Smooth muscle cell (in vitro differentiated cells): ENCODE data around the gene CLECL1. TPM values are rescaled to one million over a fixed set of nuclear protein-coding genes. Genes with fewer than 3 reads are reported as not detected.

Source experiments
- DNase-seq: peaks from one replicate; lab custom pipeline; 2025; ENCODE audit not compliant: unreplicated experiment; lab: John Stamatoyannopoulos, UW
- H2AFZ ChIP-seq: fragments of 200-600 bp; sonication (generic); 2 replicates; pipeline ENCODE4 v1.6.0; 2016; ENCODE audit warnings: antibody characterized with exemption, low read depth, mild to moderate bottlenecking
- H3F3A ChIP-seq: fragments of 200-600 bp; sonication (generic); 2 replicates; pipeline ENCODE4 v1.6.0; 2017; ENCODE audit warnings: antibody characterized with exemption, low read depth
- H3K27ac ChIP-seq: fragments of 200-600 bp; sonication (generic); 2 replicates; pipeline ENCODE4 v1.5.1; 2016; ENCODE audit warnings: low read depth, mild to moderate bottlenecking
- H3K27me3 ChIP-seq: fragments of 200-600 bp; sonication (generic); 2 replicates; pipeline ENCODE4 v1.6.1; 2016; ENCODE audit warnings: low read depth, mild to moderate bottlenecking
- H3K36me3 ChIP-seq: fragments of 200-600 bp; sonication (generic); 2 replicates; pipeline ENCODE4 v1.5.1; 2016; ENCODE audit warnings: low read depth
- H3K4me1 ChIP-seq: fragments of 200-600 bp; sonication (generic); 2 replicates; pipeline ENCODE4 v1.5.1; 2016; ENCODE audit warnings: low read depth
- H3K4me2 ChIP-seq: fragments of 200-600 bp; sonication (generic); 2 replicates; pipeline ENCODE4 v1.6.0; 2016; ENCODE audit warnings: mild to moderate bottlenecking
- H3K4me3 ChIP-seq: fragments of 200-600 bp; sonication (generic); 2 replicates; pipeline ENCODE4 v1.5.1; 2016; ENCODE audit warnings: mild to moderate bottlenecking
- H3K79me2 ChIP-seq: fragments of 200-600 bp; sonication (generic); 2 replicates; pipeline ENCODE4 v1.6.0; 2016; ENCODE audit warnings: low read depth, mild to moderate bottlenecking
- H3K9ac ChIP-seq: fragments of 200-600 bp; sonication (generic); 2 replicates; pipeline ENCODE4 v1.6.0; 2016; ENCODE audit warnings: low read depth
- H3K9me3 ChIP-seq: fragments of 200-600 bp; sonication (generic); replicated peaks from 2 replicates; pipeline ENCODE4 v1.5.1; 2016; ENCODE audit warnings: low read depth
- H4K20me1 ChIP-seq: fragments of 200-600 bp; sonication (generic); 2 replicates; pipeline ENCODE4 v1.6.0; 2016; ENCODE audit warnings: low read depth
- CTCF ChIP-seq: fragments of 200-600 bp; sonication (generic); IDR thresholded peaks from 2 replicates; pipeline ENCODE4 v1.5.1; 2017; ENCODE audit warnings: borderline replicate concordance, mild to moderate bottlenecking, antibody characterized with exemption; ENCODE audit not compliant: insufficient read depth, poor library complexity, severe bottlenecking
- WGBS: methylation state at CpG from one replicate; pipeline ENCODE4 v1.1.7; 2016; ENCODE audit warnings: low lambda C conversion rate; 5-methylcytosine and 5-hydroxymethylcytosine counted together
- polyA plus RNA-seq: library from polyadenylated mRNA; unstranded; fragments of >200 nt; fragmentation: Nextera tagmentation; extraction: Ambion mirVana; gene quantifications from 2 replicates; pipeline ENCODE4 v1.2.1, GENCODE V29; 2016
- total RNA-seq: library from RNA; depleted of rRNA; stranded (reverse); fragments of >200 nt; gene quantifications from 2 replicates; pipeline ENCODE4 v1.2.3, GENCODE V29; 2014

The CLECL1 gene
- total and polyA plus RNA-seq, 2 experiments from 2014 or later: not detected

- H3K9me3 ChIP-seq: no peaks in the 10 kb centered on the region
- H3K36me3 ChIP-seq: no peaks in the 10 kb centered on the region
- no peaks in the 10 kb centered on the region for H3K79me2 ChIP-seq
- no peaks in the 10 kb centered on the region for H3K4me1 ChIP-seq
- no peak overlapping the region for H3K4me3 ChIP-seq
- no peak for DNase-seq
- no peak overlapping the region for H2AFZ ChIP-seq
- no peak overlapping the region for H3K9ac ChIP-seq
- no peaks in the 10 kb centered on the region for H3F3A ChIP-seq
- WGBS: 93% methylated on average over 2 of the region's 2 CpGs
- H4K20me1 ChIP-seq: no peaks in the 10 kb centered on the region
- no peak overlapping the region for H3K4me2 ChIP-seq
- no peak for TF ChIP-seq CTCF
- no peak overlapping the region for H3K27ac ChIP-seq
- H3K27me3 ChIP-seq: no peaks in the 10 kb centered on the region
Observed at GRCh38 chr12:9773216-9773877, 40.5 kb upstream of the CLECL1 start.

GRCh38 chr12:9763025-9763424, 30.1 kb upstream of the CLECL1 start:
- WGBS: 79% methylated on average over 2 of the region's 2 CpGs
- Histone ChIP-seq H2AFZ (no peak overlapping the region), H3K4me2 (no peak overlapping the region), H3K9me3 (no peaks in the 10 kb centered on the region), H3F3A (no peaks in the 10 kb centered on the region), H3K27me3 (no peaks in the 10 kb centered on the region), H4K20me1 (no peaks in the 10 kb centered on the region), H3K79me2 (no peaks in the 10 kb centered on the region), H3K36me3 (no peaks in the 10 kb centered on the region), H3K9ac (no peak overlapping the region), H3K27ac (no peak overlapping the region), H3K4me3 (no peak overlapping the region), H3K4me1 (peaks cover 10% of the 10 kb centered on the region)
- no peak for DNase-seq
- no peak for TF ChIP-seq CTCF

- Histone ChIP-seq H3K27ac (no peak overlapping the region), H3K4me2 (no peak overlapping the region), H4K20me1 (no peaks in the 10 kb centered on the region), H2AFZ (no peak overlapping the region), H3K9me3 (no peaks in the 10 kb centered on the region), H3K9ac (no peak overlapping the region), H3K4me1 (peaks cover 10% of the 10 kb centered on the region), H3F3A (no peaks in the 10 kb centered on the region), H3K79me2 (no peaks in the 10 kb centered on the region), H3K4me3 (no peak overlapping the region), H3K36me3 (no peaks in the 10 kb centered on the region), H3K27me3 (no peaks in the 10 kb centered on the region)
- TF ChIP-seq CTCF: no peak
- 96% methylated on average over 5 of the region's 5 CpGs for WGBS
- DNase-seq: no peak
Observed at GRCh38 chr12:9762369-9762768, 29.5 kb upstream of the CLECL1 start.

- no peaks in the 10 kb centered on the region for H4K20me1 ChIP-seq
- H3K79me2 ChIP-seq: no peaks in the 10 kb centered on the region
- H3K36me3 ChIP-seq: no peaks in the 10 kb centered on the region
- H3K4me3 ChIP-seq: no peak overlapping the region
- TF ChIP-seq CTCF: no peak
- WGBS: 83% methylated on average over 4 of the region's 4 CpGs
- no peak overlapping the region for H3K9ac ChIP-seq
- no peaks in the 10 kb centered on the region for H3K27me3 ChIP-seq
- no peak overlapping the region for H2AFZ ChIP-seq
- no peak overlapping the region for H3K4me2 ChIP-seq
- H3F3A ChIP-seq: no peaks in the 10 kb centered on the region
- H3K9me3 ChIP-seq: no peaks in the 10 kb centered on the region
- peaks cover 10% of the 10 kb centered on the region for H3K4me1 ChIP-seq
- no peak for DNase-seq
- no peak overlapping the region for H3K27ac ChIP-seq
Observed at GRCh38 chr12:9761419-9761781, 28.5 kb upstream of the CLECL1 start.
